NCI-H128 (cell line): Measurements from ENCODE around the gene B4GALT6.

Experiments used
- DNase-seq: peaks from one replicate; lab custom pipeline; 2025; ENCODE audit not compliant: unreplicated experiment; lab: John Stamatoyannopoulos, UW

B4GALT6 gene

GRCh38 chr18:31688606-31689005 is 4.2 kb upstream of the B4GALT6 start:
- DNase-seq: no peak

- DNase-seq: no peak
Measured at GRCh38 chr18:31686986-31687928, 2.9 kb upstream of the B4GALT6 start.

GRCh38 chr18:31686572-31686971 is 2.2 kb upstream of the B4GALT6 start:
- no peak for DNase-seq

GRCh38 chr18:31685097-31686082 is 1.0 kb upstream of the B4GALT6 start:
- peak; percentile 79 for DNase-seq

- no peak for DNase-seq
Measured at GRCh38 chr18:31683968-31684278, 458 bp downstream of the B4GALT6 start.

GRCh38 chr18:31683106-31683505 is 1.3 kb downstream of the B4GALT6 start:
- DNase-seq: no peak

- DNase-seq: no peak
Measured at GRCh38 chr18:31680831-31681568, 3.4 kb downstream of the B4GALT6 start.

- no peak for DNase-seq
Measured at GRCh38 chr18:31680433-31680811, 4.0 kb downstream of the B4GALT6 start.

GRCh38 chr18:31679791-31680432 is 4.5 kb downstream of the B4GALT6 start:
- no peak for DNase-seq

- DNase-seq: no peak
Measured at GRCh38 chr18:31679133-31679742, 5.1 kb downstream of the B4GALT6 start.

GRCh38 chr18:31678425-31678824 is 6.0 kb downstream of the B4GALT6 start:
- no peak for DNase-seq

GRCh38 chr18:31677592-31677991 is 6.8 kb downstream of the B4GALT6 start:
- DNase-seq: no peak

- no peak for DNase-seq
Measured at GRCh38 chr18:31675404-31675803, 9.0 kb downstream of the B4GALT6 start.

GRCh38 chr18:31672628-31673135 is 11.7 kb downstream of the B4GALT6 start:
- no peak for DNase-seq

- no peak for DNase-seq
Measured at GRCh38 chr18:31671951-31672350, 12.4 kb downstream of the B4GALT6 start.

GRCh38 chr18:31669541-31669940 is 14.8 kb downstream of the B4GALT6 start:
- DNase-seq: no peak

- DNase-seq: no peak
Measured at GRCh38 chr18:31667185-31667584, 17.2 kb downstream of the B4GALT6 start.

- DNase-seq: no peak
Measured at GRCh38 chr18:31666055-31666454, 18.3 kb downstream of the B4GALT6 start.

GRCh38 chr18:31664101-31664500 is 20.3 kb downstream of the B4GALT6 start:
- DNase-seq: no peak

- no peak for DNase-seq
Measured at GRCh38 chr18:31661965-31662364, 22.4 kb downstream of the B4GALT6 start.
